DND-41 (cell line): ENCODE results near the gene TUBA1C.

Experiments
- EZH2 ChIP-seq: IDR thresholded peaks from 3 replicates; pipeline ENCODE4 v1.6.1; 2012; ENCODE audit warnings: borderline replicate concordance, low read depth, mild to moderate bottlenecking, moderate library complexity, low read length, inconsistent platforms; ENCODE audit not compliant: severe bottlenecking
- TF ChIP-seq, protein P1 (sequence below): IDR thresholded peaks from 2 replicates; pipeline ENCODE4 v1.5.1; 2012; ENCODE audit warnings: borderline replicate concordance, low read length, moderate library complexity, mild to moderate bottlenecking; ENCODE audit not compliant: poor library complexity, severe bottlenecking; ENCODE audit errors: extremely low read depth

DNA sequence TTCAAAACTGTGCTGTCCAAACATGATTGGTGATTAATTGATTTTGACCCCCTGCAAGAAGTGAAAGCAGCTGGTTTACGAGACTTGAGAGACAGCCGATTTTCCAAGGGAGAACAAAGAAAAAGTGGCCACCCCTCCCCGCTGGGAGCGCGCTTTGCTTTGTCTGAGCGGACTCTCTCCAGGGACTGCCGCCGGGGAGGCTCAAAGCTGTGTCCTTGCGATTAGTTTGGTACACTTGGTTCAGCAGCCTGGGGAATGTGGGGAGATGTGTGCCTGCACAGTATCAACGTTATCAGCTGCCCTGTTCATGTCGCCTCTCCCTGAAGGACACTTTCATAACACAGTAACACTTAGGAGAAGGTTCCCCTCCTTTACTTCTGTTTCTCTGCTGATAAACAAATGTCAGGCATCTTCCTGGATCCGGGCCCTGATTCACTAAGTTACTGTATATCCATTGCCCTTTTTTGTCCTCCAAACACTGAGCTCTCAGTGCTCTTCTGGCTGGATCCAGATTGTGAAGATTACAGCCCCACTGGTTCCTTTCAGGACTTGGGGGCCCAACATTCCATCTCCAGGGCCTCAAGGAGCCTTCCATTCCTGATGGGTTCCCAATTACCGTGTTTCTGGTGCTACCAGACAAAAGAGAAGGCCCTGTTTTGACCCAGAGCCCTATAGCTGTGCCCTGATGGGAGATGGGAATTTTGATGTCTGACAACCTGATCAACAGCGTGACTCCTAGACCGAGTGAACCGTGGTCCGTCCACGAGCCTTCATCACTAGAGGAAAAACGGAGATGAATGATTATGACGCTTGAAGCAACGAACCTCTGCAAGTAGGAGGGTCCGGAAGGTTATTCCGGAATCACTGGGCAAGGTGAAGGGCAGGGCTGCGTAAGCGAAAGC, 31.7 kb upstream of the TUBA1C start:
- TF ChIP-seq, protein P1, sequence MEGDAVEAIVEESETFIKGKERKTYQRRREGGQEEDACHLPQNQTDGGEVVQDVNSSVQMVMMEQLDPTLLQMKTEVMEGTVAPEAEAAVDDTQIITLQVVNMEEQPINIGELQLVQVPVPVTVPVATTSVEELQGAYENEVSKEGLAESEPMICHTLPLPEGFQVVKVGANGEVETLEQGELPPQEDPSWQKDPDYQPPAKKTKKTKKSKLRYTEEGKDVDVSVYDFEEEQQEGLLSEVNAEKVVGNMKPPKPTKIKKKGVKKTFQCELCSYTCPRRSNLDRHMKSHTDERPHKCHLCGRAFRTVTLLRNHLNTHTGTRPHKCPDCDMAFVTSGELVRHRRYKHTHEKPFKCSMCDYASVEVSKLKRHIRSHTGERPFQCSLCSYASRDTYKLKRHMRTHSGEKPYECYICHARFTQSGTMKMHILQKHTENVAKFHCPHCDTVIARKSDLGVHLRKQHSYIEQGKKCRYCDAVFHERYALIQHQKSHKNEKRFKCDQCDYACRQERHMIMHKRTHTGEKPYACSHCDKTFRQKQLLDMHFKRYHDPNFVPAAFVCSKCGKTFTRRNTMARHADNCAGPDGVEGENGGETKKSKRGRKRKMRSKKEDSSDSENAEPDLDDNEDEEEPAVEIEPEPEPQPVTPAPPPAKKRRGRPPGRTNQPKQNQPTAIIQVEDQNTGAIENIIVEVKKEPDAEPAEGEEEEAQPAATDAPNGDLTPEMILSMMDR, result no peak
- no peak for TF ChIP-seq EZH2
